ENCODE data around the gene TRIML2.

TRIML2 gene

GRCh38 chr4:188109157-188109755 lies at the start of gene TRIML2:
TSS of gene TRIML2 (minus strand) at chr4:188109603. CDS start at chr4:188105368, 4,235 bp downstream.
- no peak for DNase-seq

- no peak for DNase-seq
Measured at GRCh38 chr4:188158336-188158735, 48.9 kb upstream of the TRIML2 start.

GRCh38 chr4:188154668-188155405 lies 45.4 kb upstream of the TRIML2 start:
- no peak for DNase-seq

GRCh38 chr4:188147776-188148175 lies 38.4 kb upstream of the TRIML2 start:
- no peak for DNase-seq

GRCh38 chr4:188147176-188147575 lies 37.8 kb upstream of the TRIML2 start:
- DNase-seq: no peak

GRCh38 chr4:188146618-188147017 lies 37.2 kb upstream of the TRIML2 start:
- no peak for DNase-seq

GRCh38 chr4:188145601-188146000 lies 36.2 kb upstream of the TRIML2 start:
- no peak for DNase-seq

- no peak for DNase-seq
Measured at GRCh38 chr4:188143731-188144130, 34.3 kb upstream of the TRIML2 start.

- no peak for DNase-seq
Measured at GRCh38 chr4:188139671-188140070, 30.3 kb upstream of the TRIML2 start.

- no peak for DNase-seq
Measured at GRCh38 chr4:188139141-188139540, 29.7 kb upstream of the TRIML2 start, which contains the start of gene TRIML1. TSS of gene TRIML1 (plus strand) at chr4:188139441. CDS start at chr4:188139559, 118 bp downstream.

- no peak for DNase-seq
Measured at GRCh38 chr4:188138227-188138626, 28.8 kb upstream of the TRIML2 start.

- DNase-seq: no peak
Measured at GRCh38 chr4:188132232-188132631, 22.8 kb upstream of the TRIML2 start.

- DNase-seq: no peak
Measured at GRCh38 chr4:188130355-188130754, 21.0 kb upstream of the TRIML2 start.

GRCh38 chr4:188127214-188127874 lies 17.9 kb upstream of the TRIML2 start:
- no peak for DNase-seq

GRCh38 chr4:188121530-188121929 lies 12.1 kb upstream of the TRIML2 start:
- no peak for DNase-seq

- DNase-seq: no peak
Measured at GRCh38 chr4:188117631-188118324, 8.4 kb upstream of the TRIML2 start.

- no peak for DNase-seq
Measured at GRCh38 chr4:188113156-188113555, 3.8 kb upstream of the TRIML2 start.

- DNase-seq: no peak
Measured at GRCh38 chr4:188111955-188112354, 2.6 kb upstream of the TRIML2 start.

- DNase-seq: no peak
Measured at GRCh38 chr4:188110741-188111471, 1.5 kb upstream of the TRIML2 start.

- DNase-seq: no peak
Measured at GRCh38 chr4:188110036-188110435, 633 bp upstream of the TRIML2 start.

GRCh38 chr4:188107931-188108843 lies 1.2 kb downstream of the TRIML2 start:
- no peak for DNase-seq

- DNase-seq: no peak
Measured at GRCh38 chr4:188106454-188106853, 2.9 kb downstream of the TRIML2 start.

Measured in NCI-H2107 (cell line).